C4-2B (cell line): ENCODE measurements around the gene SLC18A3.

Experiments
- H3K27ac ChIP-seq: fragments of 450-650 bp; 2 replicates; pipeline ENCODE4 v1.5.1; 2017
- ZFX ChIP-seq: fragments of 450-650 bp; IDR thresholded peaks from 2 replicates; pipeline ENCODE4 v1.6.1; 2017
- TF ChIP-seq, protein P1 (sequence below): fragments of 450-650 bp; conservative IDR thresholded peaks from 2 replicates; pipeline ENCODE4 v1.5.1; 2017; ENCODE audit warnings: mild to moderate bottlenecking

SLC18A3 gene

GRCh38 chr10:49645871-49646870 is 36.1 kb downstream of the SLC18A3 start:
- H3K27ac ChIP-seq = no peak overlapping the region
- no peak for TF ChIP-seq ZFX
- TF ChIP-seq, protein P1, sequence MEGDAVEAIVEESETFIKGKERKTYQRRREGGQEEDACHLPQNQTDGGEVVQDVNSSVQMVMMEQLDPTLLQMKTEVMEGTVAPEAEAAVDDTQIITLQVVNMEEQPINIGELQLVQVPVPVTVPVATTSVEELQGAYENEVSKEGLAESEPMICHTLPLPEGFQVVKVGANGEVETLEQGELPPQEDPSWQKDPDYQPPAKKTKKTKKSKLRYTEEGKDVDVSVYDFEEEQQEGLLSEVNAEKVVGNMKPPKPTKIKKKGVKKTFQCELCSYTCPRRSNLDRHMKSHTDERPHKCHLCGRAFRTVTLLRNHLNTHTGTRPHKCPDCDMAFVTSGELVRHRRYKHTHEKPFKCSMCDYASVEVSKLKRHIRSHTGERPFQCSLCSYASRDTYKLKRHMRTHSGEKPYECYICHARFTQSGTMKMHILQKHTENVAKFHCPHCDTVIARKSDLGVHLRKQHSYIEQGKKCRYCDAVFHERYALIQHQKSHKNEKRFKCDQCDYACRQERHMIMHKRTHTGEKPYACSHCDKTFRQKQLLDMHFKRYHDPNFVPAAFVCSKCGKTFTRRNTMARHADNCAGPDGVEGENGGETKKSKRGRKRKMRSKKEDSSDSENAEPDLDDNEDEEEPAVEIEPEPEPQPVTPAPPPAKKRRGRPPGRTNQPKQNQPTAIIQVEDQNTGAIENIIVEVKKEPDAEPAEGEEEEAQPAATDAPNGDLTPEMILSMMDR = no peak

- H3K27ac ChIP-seq = no peak overlapping the region
- no peak for TF ChIP-seq ZFX
- TF ChIP-seq, protein P1 = no peak
Observed at GRCh38 chr10:49647554-49647953, 37.4 kb downstream of the SLC18A3 start.

- no peak for TF ChIP-seq ZFX
- TF ChIP-seq, protein P1 = no peak
- no peak overlapping the region for H3K27ac ChIP-seq
Observed at GRCh38 chr10:49647985-49648795, 38.1 kb downstream of the SLC18A3 start.

DNA sequence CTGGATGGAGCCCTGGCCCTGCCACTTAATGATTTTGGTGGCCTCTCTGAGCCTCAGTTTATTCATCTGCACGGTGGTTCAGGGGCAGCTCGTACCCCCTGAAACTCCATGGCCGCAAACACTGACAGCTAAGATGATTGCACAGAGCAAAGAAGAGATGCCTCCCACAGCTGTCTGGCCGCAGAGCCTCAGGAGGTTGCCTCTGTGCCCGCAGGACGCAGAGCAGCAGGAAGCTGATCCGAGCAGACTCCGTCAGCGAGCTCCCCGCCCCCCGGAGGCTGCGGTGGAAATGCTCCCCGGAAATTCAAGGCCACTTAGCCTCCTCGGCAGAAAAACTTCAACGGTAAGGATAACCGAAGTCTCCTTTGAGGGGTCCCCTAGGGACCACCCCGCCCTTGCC is 39.2 kb downstream of the SLC18A3 start:
- H3K27ac ChIP-seq = no peak overlapping the region
- TF ChIP-seq ZFX = no peak
- TF ChIP-seq, protein P1 = no peak

DNA sequence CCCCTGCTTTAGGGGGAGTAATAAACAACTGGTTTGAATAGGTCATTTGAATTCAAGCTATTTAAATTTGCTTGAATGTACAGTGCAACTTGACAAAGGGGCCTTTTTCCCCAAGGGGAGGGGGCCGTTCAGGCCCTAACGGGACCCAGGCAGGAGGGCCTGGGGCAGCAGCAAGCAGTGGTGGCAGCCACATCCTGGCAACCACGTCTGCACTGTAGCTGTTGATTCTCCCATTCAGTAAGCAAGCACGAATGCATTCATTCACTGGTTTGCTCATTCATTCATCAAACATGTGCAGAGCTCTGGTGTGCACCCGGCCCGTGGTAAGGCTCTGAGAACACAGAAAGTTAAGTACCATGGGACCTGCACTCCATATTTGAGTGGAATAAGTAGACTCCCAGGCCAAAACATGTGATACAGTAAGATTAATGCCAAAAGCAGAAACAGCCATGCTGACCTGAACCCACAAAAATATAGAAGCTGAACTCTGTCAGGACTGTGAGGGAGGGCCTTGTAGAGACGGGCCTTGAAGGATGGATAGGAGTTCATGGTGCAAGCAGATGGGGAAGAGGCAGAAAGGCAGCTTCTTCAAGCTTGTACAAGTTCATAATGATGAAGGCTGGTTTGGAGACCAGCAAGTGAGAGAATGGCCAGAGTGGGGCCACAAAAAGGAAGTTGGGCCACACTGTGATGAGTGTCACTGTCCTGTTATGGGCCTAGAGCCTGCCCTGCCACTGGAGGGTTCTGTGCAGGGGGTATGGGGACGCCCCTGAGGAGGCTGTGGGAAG is 40.0 kb downstream of the SLC18A3 start:
- no peak overlapping the region for H3K27ac ChIP-seq
- TF ChIP-seq, protein P1 = no peak
- no peak for TF ChIP-seq ZFX

DNA sequence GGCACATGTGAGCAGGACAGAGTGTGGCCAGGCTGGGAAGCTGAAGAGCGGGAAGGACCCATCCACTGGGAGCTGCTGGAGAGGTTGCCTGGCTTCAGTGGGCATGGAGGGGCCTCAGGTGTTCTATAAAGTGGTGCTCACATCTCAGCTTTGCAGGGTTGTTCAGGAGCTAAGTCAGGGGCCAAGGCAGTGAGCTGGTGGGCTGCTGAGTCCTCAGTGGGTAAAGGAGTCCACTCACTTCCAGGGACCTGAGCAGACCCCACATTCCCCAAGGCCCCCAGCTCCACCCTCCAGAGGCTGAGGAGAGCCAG is 40.6 kb downstream of the SLC18A3 start:
- H3K27ac ChIP-seq = no peak overlapping the region
- TF ChIP-seq, protein P1 = no peak
